Measurements from ENCODE around the gene HOXB9. TPM values are rescaled to one million over a fixed set of nuclear protein-coding genes. Genes with fewer than 3 reads are reported as not detected.

Gene HOXB9
- total and polyA plus RNA-seq, 2 of the 13 experiments (the other 11 are each of a cell fraction or from before 2014, with no cell fraction given), result not detected

DNA sequence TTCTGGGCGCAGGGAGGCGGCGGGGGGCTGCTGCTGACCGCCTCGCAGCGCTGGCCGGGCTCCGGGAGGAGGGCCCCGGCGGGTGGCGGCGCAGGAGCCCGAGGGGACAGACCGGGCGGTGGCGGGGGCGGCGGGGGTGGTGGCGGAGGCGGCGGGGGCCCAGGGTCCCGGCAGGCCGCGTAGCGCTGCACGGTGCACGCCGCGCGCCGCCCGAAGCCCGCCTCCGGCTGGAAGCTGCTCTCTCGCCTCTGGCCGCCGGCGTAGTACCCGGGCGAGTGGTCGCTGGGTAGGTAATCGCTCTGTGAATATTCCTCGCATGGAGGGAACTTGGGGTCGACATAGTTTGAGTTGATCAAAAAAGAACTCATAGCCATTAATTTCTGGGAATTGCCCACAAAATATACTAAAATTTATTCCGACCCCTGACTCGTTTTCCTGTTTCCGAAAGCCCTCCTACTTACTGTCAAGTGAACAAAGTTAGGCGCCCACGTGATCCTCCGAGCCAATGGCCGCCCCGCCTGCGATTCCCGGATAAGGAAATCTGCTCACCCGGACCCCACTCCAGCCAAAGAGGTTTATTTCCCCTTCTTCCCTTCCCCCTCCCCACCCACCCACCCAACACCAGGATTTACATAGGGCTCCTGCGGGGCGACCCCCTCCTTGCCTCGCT lies 48.1 kb downstream of the HOXB9 start, which contains the start of gene HOXB4:
Gene HOXB4 (minus strand): TSS at position 405 of the 670 bp plus-strand sequence. CDS start 31 bp downstream, at position 374.
- intact Hi-C loops (cut with micrococcal nuclease; ENCODE audit: unreplicated experiment), result no loop called here
- Histone ChIP-seq H3K4me2 (ENCODE audit: low read depth, low read length) (no peak within 1 kb of the TSS), H3K9ac (ENCODE audit: insufficient read depth, low read depth, low read length) (no peak within 1 kb of the TSS), H4K20me1 (ENCODE audit: insufficient read depth, low read length) (no peaks in the 10 kb centered on the region; the same call in 1 of the 2 replicates), H3K79me2 (ENCODE audit: insufficient read depth, low read length) (no peaks in the 10 kb centered on the region), H3K9me3 (ENCODE audit: low read length) (no peaks in the 10 kb centered on the region), H3K27ac (ENCODE audit: extremely low read length, insufficient read depth, low read length) (no peak within 1 kb of the TSS), H3K4me1 (ENCODE audit: insufficient read depth, low read length) (no peaks in the 10 kb centered on the region), H3K4me3 (replicated peaks in 1 of 3; ENCODE audit: insufficient read depth in 1 of 3, low read depth in 2 of 3, low read length in 3 of 3) (no peak within 1 kb of the TSS), H3K36me3 (replicated peaks in 1 of 2; ENCODE audit: control insufficient read depth in 1 of 2, insufficient read depth in 2 of 2, low read length in 2 of 2) (no peaks in the 10 kb centered on the region), H3K27me3 (ENCODE audit: control insufficient read depth in 1 of 2, insufficient read depth in 2 of 2, low read length in 2 of 2) (peaks cover 34 to 89% of the 10 kb centered on the region in 2 experiments), H2AFZ (ENCODE audit: low read length) (no peak within 1 kb of the TSS)
- no peak for FAIRE-seq
- ChIA-PET POLR2A (no interaction called here), CTCF (ENCODE audit: low intra/inter-chr PET ratio, low total read pairs) (no interaction called here)
- WGBS (ENCODE audit: low lambda C conversion rate), result 49% methylated on average over 46 of the region's 58 CpGs
- no peak for TF ChIP-seq ZSCAN21 (CRISPR knock-in tag; IDR thresholded peaks at IDR 0.05; ENCODE audit: borderline replicate concordance)
- ATAC-seq, result no peak
- in situ Hi-C loops (cut with HindIII; ENCODE audit: extremely low pct_ligation_motif_present, low pct_unique_long_range_greater_than_20kb), result no loop called here
- no TSS peak for BruUV-seq (replicated peaks)
- DNase-seq (ENCODE audit: low spot score), result no peak

- ChIA-PET CTCF (ENCODE audit: low intra/inter-chr PET ratio, low total read pairs) (no interaction called here), POLR2A (no interaction called here)
- FAIRE-seq (no peak), ATAC-seq (no peak), DNase-seq (ENCODE audit: low spot score) (no peak)
- no peak overlapping the region for H2AFZ ChIP-seq (ENCODE audit: low read length)
- H3K9ac ChIP-seq (ENCODE audit: insufficient read depth, low read depth, low read length), result no peak overlapping the region
- no peaks in the 10 kb centered on the region for H3K9me3 ChIP-seq (ENCODE audit: low read length)
- no peak for TF ChIP-seq MTF2 (CRISPR knock-in tag; IDR thresholded peaks at IDR 0.05; ENCODE audit: borderline replicate concordance)
- TF ChIP-seq KLF13 (CRISPR knock-in tag; IDR thresholded peaks at IDR 0.05), result no peak
- TF ChIP-seq EZH2 (conservative IDR thresholded peaks at IDR 0.05; ENCODE audit: low read depth, low read length), result 0 out of 2 replicates have a peak, but pooled peaks have one; percentile 72
- TF ChIP-seq, protein P1, sequence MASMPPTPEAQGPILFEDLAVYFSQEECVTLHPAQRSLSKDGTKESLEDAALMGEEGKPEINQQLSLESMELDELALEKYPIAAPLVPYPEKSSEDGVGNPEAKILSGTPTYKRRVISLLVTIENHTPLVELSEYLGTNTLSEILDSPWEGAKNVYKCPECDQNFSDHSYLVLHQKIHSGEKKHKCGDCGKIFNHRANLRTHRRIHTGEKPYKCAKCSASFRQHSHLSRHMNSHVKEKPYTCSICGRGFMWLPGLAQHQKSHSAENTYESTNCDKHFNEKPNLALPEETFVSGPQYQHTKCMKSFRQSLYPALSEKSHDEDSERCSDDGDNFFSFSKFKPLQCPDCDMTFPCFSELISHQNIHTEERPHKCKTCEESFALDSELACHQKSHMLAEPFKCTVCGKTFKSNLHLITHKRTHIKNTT (CRISPR knock-in tag; IDR thresholded peaks at IDR 0.05), result no peak
- TF ChIP-seq, protein P2, sequence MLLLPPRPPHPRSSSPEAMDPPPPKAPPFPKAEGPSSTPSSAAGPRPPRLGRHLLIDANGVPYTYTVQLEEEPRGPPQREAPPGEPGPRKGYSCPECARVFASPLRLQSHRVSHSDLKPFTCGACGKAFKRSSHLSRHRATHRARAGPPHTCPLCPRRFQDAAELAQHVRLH (CRISPR knock-in tag; IDR thresholded peaks at IDR 0.05; ENCODE audit: borderline replicate concordance, low read depth), result no peak
- no peak for TF ChIP-seq HMG20A (CRISPR knock-in tag; IDR thresholded peaks at IDR 0.05; ENCODE audit: borderline replicate concordance)
- H3K4me3 ChIP-seq (replicated peaks in 1 of 3; ENCODE audit: insufficient read depth in 1 of 3, low read depth in 2 of 3, low read length in 3 of 3), result no peak overlapping the region
- H3K4me2 ChIP-seq (ENCODE audit: low read depth, low read length), result no peak overlapping the region
- H3K27ac ChIP-seq (ENCODE audit: extremely low read length, insufficient read depth, low read length), result no peak overlapping the region
- BruUV-seq (replicated peaks), result no TSS peak
- intact Hi-C loops (cut with micrococcal nuclease; ENCODE audit: unreplicated experiment), result no loop called here
- 14% methylated on average over 9 of the region's 19 CpGs for WGBS (ENCODE audit: low lambda C conversion rate)
- H3K4me1 ChIP-seq (ENCODE audit: insufficient read depth, low read length), result no peaks in the 10 kb centered on the region
- H3K79me2 ChIP-seq (ENCODE audit: insufficient read depth, low read length), result no peaks in the 10 kb centered on the region
- H3K36me3 ChIP-seq (replicated peaks in 1 of 2; ENCODE audit: control insufficient read depth in 1 of 2, insufficient read depth in 2 of 2, low read length in 2 of 2), result no peaks in the 10 kb centered on the region
- peaks cover 36 to 89% of the 10 kb centered on the region in 2 experiments for H3K27me3 ChIP-seq (ENCODE audit: control insufficient read depth in 1 of 2, insufficient read depth in 2 of 2, low read length in 2 of 2)
- H4K20me1 ChIP-seq (ENCODE audit: insufficient read depth, low read length), result no peaks in the 10 kb centered on the region; the same call in 1 of the 2 replicates
- in situ Hi-C loops (cut with HindIII; ENCODE audit: extremely low pct_ligation_motif_present, low pct_unique_long_range_greater_than_20kb), result no loop called here
These were observed 48.7 kb downstream of the HOXB9 start for GRCh38 chr17:48577330-48577945.

All from HepG2 (cell line).